ENCODE data around the gene WDR36. TPM values are rescaled to one million over a fixed set of nuclear protein-coding genes. Genes with fewer than 3 reads are reported as not detected.

WDR36 gene
- total RNA-seq, 1 donor from 2014 or later, result 31.0 TPM

- no peak for DNase-seq (ENCODE audit: low read depth, low spot score)
- TF ChIP-seq CTCF (conservative IDR thresholded peaks at IDR 0.05), result no peak
- Mint-ChIP-seq H3K4me1 (no peaks in the 10 kb centered on the region), H3K27me3 (ENCODE audit: low read depth) (peaks cover 32% of the 10 kb centered on the region), H3K4me3 (no peak overlapping the region), H3K36me3 (ENCODE audit: low read depth) (no peaks in the 10 kb centered on the region), H3K9me3 (no peaks in the 10 kb centered on the region), H3K27ac (ENCODE audit: unreplicated experiment) (no peak overlapping the region)
Observed at GRCh38 chr5:111153483-111153882, 61.3 kb downstream of the WDR36 start.

- no peaks in the 10 kb centered on the region for H3K36me3 Mint-ChIP-seq (ENCODE audit: low read depth)
- no peak for DNase-seq (ENCODE audit: low read depth, low spot score)
- no peak overlapping the region for H3K27ac Mint-ChIP-seq (ENCODE audit: unreplicated experiment)
- TF ChIP-seq CTCF (conservative IDR thresholded peaks at IDR 0.05), result no peak
- H3K27me3 Mint-ChIP-seq (ENCODE audit: low read depth), result peaks cover 32% of the 10 kb centered on the region
- no peak overlapping the region for H3K4me3 Mint-ChIP-seq
- no peaks in the 10 kb centered on the region for H3K4me1 Mint-ChIP-seq
- H3K9me3 Mint-ChIP-seq, result no peaks in the 10 kb centered on the region
Observed at GRCh38 chr5:111153945-111154344, 61.8 kb downstream of the WDR36 start.

- H3K9me3 Mint-ChIP-seq, result no peaks in the 10 kb centered on the region
- no peaks in the 10 kb centered on the region for H3K4me1 Mint-ChIP-seq
- H3K4me3 Mint-ChIP-seq, result no peak overlapping the region
- no peak overlapping the region for H3K27ac Mint-ChIP-seq (ENCODE audit: unreplicated experiment)
- TF ChIP-seq CTCF (conservative IDR thresholded peaks at IDR 0.05), result peak; percentile 99
- DNase-seq (ENCODE audit: low read depth, low spot score), result peak; percentile 86
- H3K27me3 Mint-ChIP-seq (ENCODE audit: low read depth), result peaks cover 16% of the 10 kb centered on the region
- no peaks in the 10 kb centered on the region for H3K36me3 Mint-ChIP-seq (ENCODE audit: low read depth)
Observed at GRCh38 chr5:111158105-111158744, 66.1 kb downstream of the WDR36 start.

GRCh38 chr5:111159845-111160244, 67.7 kb downstream of the WDR36 start:
- DNase-seq (ENCODE audit: low read depth, low spot score), result no peak
- H3K27me3 Mint-ChIP-seq (ENCODE audit: low read depth), result peaks cover 11% of the 10 kb centered on the region
- TF ChIP-seq CTCF (conservative IDR thresholded peaks at IDR 0.05), result no peak
- H3K27ac Mint-ChIP-seq (ENCODE audit: unreplicated experiment), result no peak overlapping the region
- no peaks in the 10 kb centered on the region for H3K4me1 Mint-ChIP-seq
- no peak overlapping the region for H3K4me3 Mint-ChIP-seq
- H3K36me3 Mint-ChIP-seq (ENCODE audit: low read depth), result no peaks in the 10 kb centered on the region
- H3K9me3 Mint-ChIP-seq, result no peaks in the 10 kb centered on the region

GRCh38 chr5:111163000-111163399, 70.9 kb downstream of the WDR36 start:
- H3K27me3 Mint-ChIP-seq (ENCODE audit: low read depth), result peaks cover under 1% of the 10 kb centered on the region
- no peaks in the 10 kb centered on the region for H3K36me3 Mint-ChIP-seq (ENCODE audit: low read depth)
- no peaks in the 10 kb centered on the region for H3K4me1 Mint-ChIP-seq
- no peak for TF ChIP-seq CTCF (conservative IDR thresholded peaks at IDR 0.05)
- H3K27ac Mint-ChIP-seq (ENCODE audit: unreplicated experiment), result no peak overlapping the region
- DNase-seq (ENCODE audit: low read depth, low spot score), result no peak
- H3K4me3 Mint-ChIP-seq, result no peak overlapping the region
- no peaks in the 10 kb centered on the region for H3K9me3 Mint-ChIP-seq
